ENCODE results near the gene RTN4RL1. TPM values are rescaled to one million over a fixed set of nuclear protein-coding genes. Genes with fewer than 3 reads are reported as not detected.

The RTN4RL1 gene
- total RNA-seq, 1 donor = 1.1 TPM

DNA sequence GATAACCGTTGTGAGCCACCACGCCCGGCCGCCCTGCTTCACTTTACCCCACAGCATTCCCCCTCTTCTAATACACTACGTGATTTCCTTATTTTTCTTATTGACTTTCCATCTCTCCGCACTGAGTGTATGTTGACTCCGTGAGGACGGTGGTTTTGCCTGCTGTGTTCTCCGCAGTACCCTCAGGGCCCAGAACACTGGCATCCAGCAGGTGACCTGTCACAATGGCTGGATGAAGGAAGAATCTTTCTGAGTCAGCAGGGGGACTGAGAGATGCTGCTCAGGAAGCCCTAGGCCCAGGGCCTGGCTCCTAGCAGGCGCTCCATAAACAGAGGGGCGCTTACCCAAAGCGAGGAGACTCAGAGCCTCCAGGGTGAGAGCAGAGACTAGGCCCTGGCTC lies 79.5 kb downstream of the RTN4RL1 start:
- no peaks in the 10 kb centered on the region for H3K79me2 ChIP-seq (ENCODE audit: insufficient read depth, low read length)
- H3K27me3 ChIP-seq (ENCODE audit: insufficient read depth, low read length) = no peaks in the 10 kb centered on the region
- no peak overlapping the region for H3K27ac ChIP-seq (ENCODE audit: low read depth, low read length)
- H3K4me3 ChIP-seq (ENCODE audit: insufficient read depth, low read length) = no peak overlapping the region
- no peak overlapping the region for H3K4me2 ChIP-seq (ENCODE audit: insufficient read depth, low read length)
- H3K36me3 ChIP-seq (ENCODE audit: insufficient read depth, low read length) = no peaks in the 10 kb centered on the region
- peak; percentile 50 for DNase-seq (ENCODE audit: insufficient read length, low spot score, missing footprints)
- H2AFZ ChIP-seq (ENCODE audit: low read length) = no peak overlapping the region
- TF ChIP-seq, protein P1, sequence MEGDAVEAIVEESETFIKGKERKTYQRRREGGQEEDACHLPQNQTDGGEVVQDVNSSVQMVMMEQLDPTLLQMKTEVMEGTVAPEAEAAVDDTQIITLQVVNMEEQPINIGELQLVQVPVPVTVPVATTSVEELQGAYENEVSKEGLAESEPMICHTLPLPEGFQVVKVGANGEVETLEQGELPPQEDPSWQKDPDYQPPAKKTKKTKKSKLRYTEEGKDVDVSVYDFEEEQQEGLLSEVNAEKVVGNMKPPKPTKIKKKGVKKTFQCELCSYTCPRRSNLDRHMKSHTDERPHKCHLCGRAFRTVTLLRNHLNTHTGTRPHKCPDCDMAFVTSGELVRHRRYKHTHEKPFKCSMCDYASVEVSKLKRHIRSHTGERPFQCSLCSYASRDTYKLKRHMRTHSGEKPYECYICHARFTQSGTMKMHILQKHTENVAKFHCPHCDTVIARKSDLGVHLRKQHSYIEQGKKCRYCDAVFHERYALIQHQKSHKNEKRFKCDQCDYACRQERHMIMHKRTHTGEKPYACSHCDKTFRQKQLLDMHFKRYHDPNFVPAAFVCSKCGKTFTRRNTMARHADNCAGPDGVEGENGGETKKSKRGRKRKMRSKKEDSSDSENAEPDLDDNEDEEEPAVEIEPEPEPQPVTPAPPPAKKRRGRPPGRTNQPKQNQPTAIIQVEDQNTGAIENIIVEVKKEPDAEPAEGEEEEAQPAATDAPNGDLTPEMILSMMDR (IDR thresholded peaks at IDR 0.05; ENCODE audit: extremely low read depth, low read depth, low read length) = no peak
- no peaks in the 10 kb centered on the region for H4K20me1 ChIP-seq (ENCODE audit: insufficient read depth, low read length)
- H3K4me1 ChIP-seq (ENCODE audit: insufficient read depth, low read length) = no peaks in the 10 kb centered on the region
- H3K9me3 ChIP-seq (ENCODE audit: low read depth, low read length) = no peaks in the 10 kb centered on the region

DNA sequence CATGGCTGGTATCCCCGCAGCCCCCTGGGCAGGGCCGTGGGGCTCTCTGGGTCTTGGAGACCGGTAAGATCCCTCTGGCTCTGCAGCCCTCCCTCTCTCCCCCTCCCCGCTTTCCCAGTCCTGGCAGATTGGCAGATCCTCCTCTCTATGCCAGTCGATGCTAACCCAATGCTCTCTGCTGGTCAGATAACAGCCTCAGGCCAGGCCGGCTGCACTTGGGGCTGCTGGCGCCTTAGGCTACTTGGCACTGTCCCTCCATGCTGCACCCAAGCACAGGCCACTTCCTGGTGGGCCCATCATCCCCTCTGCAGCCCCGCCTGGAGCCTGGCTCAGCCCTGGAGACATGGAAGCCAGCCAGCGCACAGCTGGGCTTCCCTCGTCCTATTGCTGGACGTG lies 81.7 kb downstream of the RTN4RL1 start:
- Histone ChIP-seq H4K20me1 (ENCODE audit: insufficient read depth, low read length) (no peaks in the 10 kb centered on the region), H3K4me1 (ENCODE audit: insufficient read depth, low read length) (no peaks in the 10 kb centered on the region), H3K27ac (ENCODE audit: low read depth, low read length) (no peak overlapping the region), H3K36me3 (ENCODE audit: insufficient read depth, low read length) (no peaks in the 10 kb centered on the region), H3K9me3 (ENCODE audit: low read depth, low read length) (no peaks in the 10 kb centered on the region), H3K27me3 (ENCODE audit: insufficient read depth, low read length) (no peaks in the 10 kb centered on the region), H2AFZ (ENCODE audit: low read length) (no peak overlapping the region), H3K79me2 (ENCODE audit: insufficient read depth, low read length) (no peaks in the 10 kb centered on the region), H3K4me3 (ENCODE audit: insufficient read depth, low read length) (no peak overlapping the region), H3K4me2 (ENCODE audit: insufficient read depth, low read length) (no peak overlapping the region)
- peak; percentile 75 for DNase-seq (ENCODE audit: insufficient read length, low spot score, missing footprints)
- TF ChIP-seq, protein P1 (IDR thresholded peaks at IDR 0.05; ENCODE audit: extremely low read depth, low read depth, low read length) = no peak

DNA sequence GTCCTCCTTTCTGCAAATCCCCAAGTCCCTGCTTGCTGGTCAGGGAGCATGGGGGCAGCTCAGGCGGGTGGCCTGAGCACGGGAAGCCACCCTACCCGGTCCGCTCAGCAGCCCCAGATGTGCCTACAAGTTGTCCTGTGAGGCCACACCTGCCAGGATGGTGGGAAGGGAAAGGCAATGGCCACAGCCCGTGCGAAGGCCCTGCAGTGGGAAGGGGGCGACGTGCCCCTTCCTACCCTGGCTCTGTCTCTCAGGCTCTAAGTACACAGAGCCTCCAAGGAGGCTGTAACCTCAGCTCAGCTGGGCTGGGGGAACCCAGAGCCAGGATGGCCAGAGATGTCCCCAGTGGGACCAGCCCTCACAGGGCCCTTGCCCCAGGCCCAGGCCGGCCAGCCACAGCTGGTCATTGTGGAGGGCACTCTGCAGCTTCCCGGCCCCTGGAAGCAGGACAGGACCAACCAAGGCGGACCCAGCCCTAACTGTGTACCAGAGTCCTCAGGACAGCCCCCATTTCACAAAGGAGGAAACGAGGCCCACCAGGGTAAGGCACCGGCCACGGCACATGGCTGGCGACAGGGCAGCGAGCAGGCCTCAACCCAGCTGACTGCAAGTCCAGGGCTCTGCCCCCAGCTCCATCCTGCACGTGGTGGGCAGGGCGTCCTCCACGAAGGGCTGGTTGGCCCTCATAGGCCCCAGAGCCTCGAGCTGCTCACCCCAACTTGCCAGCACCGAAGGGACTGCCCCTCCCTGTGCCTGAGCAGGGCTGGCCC lies 82.3 kb downstream of the RTN4RL1 start:
- TF ChIP-seq, protein P1 (IDR thresholded peaks at IDR 0.05; ENCODE audit: extremely low read depth, low read depth, low read length) = no peak

DNA sequence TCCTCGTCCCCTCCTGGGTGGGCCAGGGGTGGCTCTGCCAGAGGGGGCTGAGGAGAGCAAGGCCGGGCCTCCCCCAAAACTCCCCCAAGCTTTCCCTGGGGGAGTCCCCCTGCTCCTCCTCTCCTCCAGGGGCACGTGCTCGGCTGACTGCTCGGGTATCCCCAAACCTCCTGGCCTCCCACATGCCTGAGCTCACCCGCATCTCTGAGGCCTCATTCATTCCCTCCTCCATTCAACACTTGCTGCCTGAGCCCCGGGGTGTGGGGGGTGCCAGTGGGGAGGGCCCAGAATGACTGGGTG lies 83.1 kb downstream of the RTN4RL1 start:
- no peak overlapping the region for H3K27ac ChIP-seq (ENCODE audit: low read depth, low read length)
- TF ChIP-seq, protein P1 (IDR thresholded peaks at IDR 0.05; ENCODE audit: extremely low read depth, low read depth, low read length) = no peak
- H3K79me2 ChIP-seq (ENCODE audit: insufficient read depth, low read length) = no peaks in the 10 kb centered on the region
- no peaks in the 10 kb centered on the region for H4K20me1 ChIP-seq (ENCODE audit: insufficient read depth, low read length)
- no peaks in the 10 kb centered on the region for H3K36me3 ChIP-seq (ENCODE audit: insufficient read depth, low read length)
- no peaks in the 10 kb centered on the region for H3K9me3 ChIP-seq (ENCODE audit: low read depth, low read length)
- no peaks in the 10 kb centered on the region for H3K4me1 ChIP-seq (ENCODE audit: insufficient read depth, low read length)
- H3K4me3 ChIP-seq (ENCODE audit: insufficient read depth, low read length) = no peak overlapping the region
- peak; percentile 71 for DNase-seq (ENCODE audit: insufficient read length, low spot score, missing footprints)
- no peak overlapping the region for H3K4me2 ChIP-seq (ENCODE audit: insufficient read depth, low read length)
- no peak overlapping the region for H2AFZ ChIP-seq (ENCODE audit: low read length)
- no peaks in the 10 kb centered on the region for H3K27me3 ChIP-seq (ENCODE audit: insufficient read depth, low read length)

More for the DNA sequence above, 82.3 kb downstream of the RTN4RL1 start:
- Histone ChIP-seq H3K36me3 (ENCODE audit: insufficient read depth, low read length) (no peaks in the 10 kb centered on the region), H3K4me3 (ENCODE audit: insufficient read depth, low read length) (no peak overlapping the region), H3K9me3 (ENCODE audit: low read depth, low read length) (no peaks in the 10 kb centered on the region), H2AFZ (ENCODE audit: low read length) (no peak overlapping the region), H3K4me2 (ENCODE audit: insufficient read depth, low read length) (no peak overlapping the region), H3K79me2 (ENCODE audit: insufficient read depth, low read length) (no peaks in the 10 kb centered on the region), H3K4me1 (ENCODE audit: insufficient read depth, low read length) (no peaks in the 10 kb centered on the region), H4K20me1 (ENCODE audit: insufficient read depth, low read length) (no peaks in the 10 kb centered on the region), H3K27me3 (ENCODE audit: insufficient read depth, low read length) (no peaks in the 10 kb centered on the region), H3K27ac (ENCODE audit: low read depth, low read length) (no peak overlapping the region)
- peak; percentile 68 for DNase-seq (ENCODE audit: insufficient read length, low spot score, missing footprints)
